Measurements from ENCODE around the gene POLR2C. TPM values are rescaled to one million over a fixed set of nuclear protein-coding genes. Genes with fewer than 3 reads are reported as not detected.

Gene POLR2C
- total RNA-seq, 2 donors from 2014 or later, result 71.3 to 86.2 TPM

DNA sequence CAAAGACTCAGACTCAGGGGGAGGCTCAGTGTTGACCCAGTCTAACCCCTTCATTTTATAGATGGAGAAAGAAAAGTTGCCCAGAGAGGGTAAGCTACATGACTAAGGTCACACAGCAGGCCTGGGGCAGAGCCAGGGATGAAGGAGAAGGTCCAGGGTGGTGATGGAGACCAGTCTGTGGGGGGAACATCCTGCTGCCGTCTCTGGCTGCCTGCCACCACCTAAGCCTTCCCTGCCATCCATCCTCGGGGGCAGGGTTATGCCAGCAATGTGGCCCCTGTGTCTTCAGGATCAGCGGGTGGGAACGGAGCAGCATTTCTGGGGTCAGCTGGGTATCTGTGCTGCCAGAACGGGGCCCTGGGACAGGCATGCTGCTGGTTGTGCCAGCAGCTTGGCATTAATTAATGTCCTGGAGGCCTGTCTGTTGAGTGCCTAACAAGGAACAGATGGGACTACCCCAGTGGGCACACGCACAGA, 18.3 kb downstream of the POLR2C start:
- H3K27me3 Mint-ChIP-seq, result no peaks in the 10 kb centered on the region
- H3K4me3 Mint-ChIP-seq, result no peak overlapping the region
- no peak for ATAC-seq (replicated peaks)
- H3K27ac Mint-ChIP-seq, result no peak overlapping the region
- peaks cover 14% of the 10 kb centered on the region for H3K4me1 Mint-ChIP-seq
- no peaks in the 10 kb centered on the region for H3K36me3 Mint-ChIP-seq (ENCODE audit: low read depth)
- no peaks in the 10 kb centered on the region for H3K9me3 Mint-ChIP-seq

GRCh38 chr16:57481421-57481820, 18.9 kb downstream of the POLR2C start:
- no peaks in the 10 kb centered on the region for H3K9me3 Mint-ChIP-seq
- no peak for ATAC-seq (replicated peaks)

DNA sequence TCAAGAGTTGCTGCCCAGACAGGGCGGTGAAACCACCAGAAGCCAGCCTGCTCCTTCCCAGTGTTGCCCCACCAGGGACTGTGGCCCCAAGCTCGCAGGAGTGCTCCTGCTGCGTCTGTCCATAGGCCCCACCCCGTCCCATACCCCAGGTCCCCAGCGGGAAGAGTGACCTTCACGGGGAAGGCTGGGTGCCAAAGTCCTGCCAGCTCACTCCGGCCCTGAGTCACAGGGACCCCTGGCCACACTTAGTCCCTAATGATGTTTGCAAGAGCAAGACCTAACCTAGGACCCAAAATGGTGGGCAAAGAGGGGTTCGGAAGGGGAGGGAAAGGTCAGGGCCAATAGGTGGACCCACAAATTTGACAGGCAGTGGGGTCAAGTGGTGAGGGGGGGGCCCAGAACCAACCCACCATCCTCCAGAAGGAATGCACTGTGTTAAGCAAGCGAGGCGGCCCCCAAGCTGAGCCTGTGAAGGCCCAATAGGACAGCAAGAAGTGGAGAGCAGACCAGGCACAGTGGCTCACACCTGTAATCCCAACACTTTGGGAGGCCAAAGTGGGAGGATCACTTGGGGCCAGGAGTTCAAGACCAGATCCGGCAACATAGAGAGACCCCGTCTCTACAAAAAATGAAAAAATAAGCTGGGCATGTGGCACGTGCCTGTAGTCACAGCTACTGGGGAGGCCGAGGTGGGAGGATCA, 20.5 kb downstream of the POLR2C start:
- H3K4me3 Mint-ChIP-seq, result no peak overlapping the region
- ATAC-seq (replicated peaks), result no peak
- peaks cover 6% of the 10 kb centered on the region for H3K4me1 Mint-ChIP-seq
- H3K27me3 Mint-ChIP-seq, result no peaks in the 10 kb centered on the region
- no peak overlapping the region for H3K27ac Mint-ChIP-seq
- H3K9me3 Mint-ChIP-seq, result no peaks in the 10 kb centered on the region
- H3K36me3 Mint-ChIP-seq (ENCODE audit: low read depth), result no peaks in the 10 kb centered on the region

More at GRCh38 chr16:57481421-57481820, 18.9 kb downstream of the POLR2C start:
- Mint-ChIP-seq H3K36me3 (ENCODE audit: low read depth) (no peaks in the 10 kb centered on the region), H3K4me3 (no peak overlapping the region), H3K4me1 (peaks cover 8% of the 10 kb centered on the region), H3K27me3 (no peaks in the 10 kb centered on the region), H3K27ac (no peak overlapping the region)

DNA sequence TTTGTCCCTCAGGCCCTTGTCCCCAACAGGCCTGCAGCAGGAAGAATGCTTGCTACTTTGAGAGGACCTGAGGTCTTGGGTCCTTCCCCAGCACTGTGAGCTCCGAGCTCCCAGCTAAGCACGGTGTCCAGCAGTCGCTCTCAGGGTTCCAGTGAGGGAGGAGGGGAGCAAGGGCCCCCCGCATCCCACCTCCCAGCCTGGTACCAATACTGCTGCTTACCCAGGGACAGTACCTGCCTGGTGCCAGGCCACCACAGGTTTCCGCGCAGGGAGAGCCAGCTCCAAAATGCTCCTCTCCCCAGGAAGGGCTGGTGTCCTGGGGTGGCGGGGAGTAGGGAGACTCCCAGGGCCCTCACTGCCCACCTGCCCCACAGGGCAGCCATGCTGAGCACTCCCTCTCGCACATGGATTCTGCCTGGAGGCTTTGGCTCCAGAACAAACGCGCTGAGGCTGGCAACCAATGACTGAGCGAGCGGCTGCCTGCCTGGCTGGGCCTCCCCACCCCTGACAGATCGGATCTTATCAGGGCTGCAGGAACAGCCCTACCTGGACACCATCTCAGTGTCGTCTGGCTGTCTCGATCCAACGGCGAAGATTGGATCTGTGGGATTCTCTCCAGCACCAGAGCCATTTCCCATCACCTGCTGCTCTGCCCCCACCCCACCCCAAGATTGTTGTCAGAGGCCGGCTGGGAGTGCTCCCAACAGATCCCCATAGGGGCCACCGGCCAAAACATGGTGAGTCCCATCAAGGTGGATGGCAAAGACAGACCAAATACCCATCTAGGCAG, 21.4 kb downstream of the POLR2C start:
- Mint-ChIP-seq H3K27me3 (no peaks in the 10 kb centered on the region), H3K9me3 (no peaks in the 10 kb centered on the region), H3K36me3 (ENCODE audit: low read depth) (no peaks in the 10 kb centered on the region), H3K4me3 (no peak overlapping the region), H3K4me1 (peaks cover 6% of the 10 kb centered on the region), H3K27ac (no peak overlapping the region)
- ATAC-seq (replicated peaks), result no peak

DNA sequence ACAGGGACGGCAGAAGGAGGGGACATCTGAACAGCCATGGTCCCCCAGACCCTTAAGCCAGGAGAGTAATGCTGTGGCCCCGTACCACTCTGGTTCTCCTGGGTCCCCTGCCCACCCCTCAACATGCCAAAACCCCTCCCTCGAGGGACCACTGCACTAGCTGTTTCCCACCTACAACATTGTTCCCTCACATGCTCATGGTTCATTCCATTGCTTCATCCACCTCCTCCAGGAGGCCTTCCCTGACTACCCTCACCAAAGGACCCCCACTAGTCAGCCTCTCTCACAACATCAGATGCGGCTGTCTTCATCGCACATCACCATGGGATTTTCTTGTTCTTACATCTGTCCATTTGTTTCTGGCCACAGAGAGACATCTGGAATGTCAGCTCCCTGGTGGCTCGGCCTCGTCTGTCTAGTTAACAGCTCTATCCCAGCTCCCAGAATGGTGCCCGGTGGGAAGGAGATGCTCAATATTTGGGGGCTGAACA, 22.1 kb downstream of the POLR2C start:
- H3K27me3 Mint-ChIP-seq, result no peaks in the 10 kb centered on the region
- peaks cover 6% of the 10 kb centered on the region for H3K4me1 Mint-ChIP-seq
- H3K27ac Mint-ChIP-seq, result no peak overlapping the region
- peak overlapping the region; percentile 89 for H3K4me3 Mint-ChIP-seq
- no peaks in the 10 kb centered on the region for H3K36me3 Mint-ChIP-seq (ENCODE audit: low read depth)
- ATAC-seq (replicated peaks), result no peak
- no peaks in the 10 kb centered on the region for H3K9me3 Mint-ChIP-seq

GRCh38 chr16:57485091-57485915, 22.8 kb downstream of the POLR2C start:
- Mint-ChIP-seq H3K9me3 (no peaks in the 10 kb centered on the region), H3K4me3 (peak overlapping the region; percentile 89), H3K27ac (peak overlapping the region; percentile 88), H3K27me3 (no peaks in the 10 kb centered on the region), H3K36me3 (ENCODE audit: low read depth) (no peaks in the 10 kb centered on the region), H3K4me1 (peaks cover 6% of the 10 kb centered on the region)
- no peak for ATAC-seq (replicated peaks)

GRCh38 chr16:57485916-57486857, 23.7 kb downstream of the POLR2C start, which contains the start of gene DOK4:
DOK4 (minus strand) TSS chr16:57486493; CDS start chr16:57479507, 6,986 bp downstream.
- peak within 1 kb of the TSS; percentile 89 for H3K4me3 Mint-ChIP-seq
- H3K27ac Mint-ChIP-seq, result peak within 1 kb of the TSS; percentile 88
- H3K36me3 Mint-ChIP-seq (ENCODE audit: low read depth), result no peaks in the 10 kb centered on the region
- peaks cover 6% of the 10 kb centered on the region for H3K4me1 Mint-ChIP-seq
- no peaks in the 10 kb centered on the region for H3K9me3 Mint-ChIP-seq
- peak; percentile 96 for ATAC-seq (replicated peaks)
- no peaks in the 10 kb centered on the region for H3K27me3 Mint-ChIP-seq

DNA sequence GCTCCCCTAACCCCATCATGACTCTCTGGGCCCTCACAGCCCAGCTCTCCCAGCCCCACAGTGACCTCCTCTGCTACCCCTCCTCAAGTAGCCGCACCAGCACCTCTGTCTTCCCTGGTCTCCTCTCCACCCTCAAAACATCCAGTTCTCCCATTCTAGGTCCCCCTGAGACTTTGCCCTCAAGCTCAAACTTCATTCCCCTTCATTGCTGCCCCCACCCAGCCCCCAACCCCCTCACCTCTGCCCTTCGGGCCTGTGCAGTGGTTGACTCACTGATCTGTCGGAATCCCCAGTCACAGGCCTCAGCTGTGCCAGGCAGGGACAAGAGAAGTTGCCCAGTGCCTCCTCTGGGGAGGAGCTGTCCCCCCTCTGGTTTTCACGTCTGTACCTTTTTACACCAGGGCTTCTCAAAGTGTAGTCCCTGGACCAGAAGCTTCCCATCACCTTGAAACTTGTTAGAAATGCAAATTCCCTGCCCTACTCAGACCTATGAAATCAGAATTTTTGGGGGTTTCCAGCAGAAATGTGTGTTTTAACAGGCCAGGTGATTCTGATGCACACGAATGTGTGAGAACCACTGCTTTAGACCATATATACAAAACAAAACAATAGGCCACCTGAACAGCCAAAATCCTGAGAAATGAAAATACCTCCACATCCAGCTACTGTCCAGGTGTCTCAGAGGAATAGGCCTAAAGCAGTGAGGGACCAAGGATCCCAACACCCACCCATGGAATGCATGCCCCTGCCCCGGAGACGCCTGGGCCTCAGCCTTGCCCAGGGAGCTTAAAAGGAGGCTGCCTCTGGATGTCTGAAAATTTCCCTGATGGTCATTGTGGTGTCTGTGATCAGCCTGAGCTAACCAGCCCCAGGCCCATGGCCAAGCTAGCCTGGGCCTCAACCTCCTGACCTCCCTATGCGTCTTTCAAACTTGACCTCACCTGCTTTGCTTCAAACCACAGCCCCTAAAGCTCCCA, 24.7 kb downstream of the POLR2C start:
- Mint-ChIP-seq H3K36me3 (ENCODE audit: low read depth) (no peaks in the 10 kb centered on the region), H3K4me1 (peaks cover 6% of the 10 kb centered on the region), H3K9me3 (no peaks in the 10 kb centered on the region), H3K27me3 (no peaks in the 10 kb centered on the region), H3K4me3 (peak overlapping the region; percentile 89), H3K27ac (peak overlapping the region; percentile 74)
- ATAC-seq (replicated peaks), result no peak

DNA sequence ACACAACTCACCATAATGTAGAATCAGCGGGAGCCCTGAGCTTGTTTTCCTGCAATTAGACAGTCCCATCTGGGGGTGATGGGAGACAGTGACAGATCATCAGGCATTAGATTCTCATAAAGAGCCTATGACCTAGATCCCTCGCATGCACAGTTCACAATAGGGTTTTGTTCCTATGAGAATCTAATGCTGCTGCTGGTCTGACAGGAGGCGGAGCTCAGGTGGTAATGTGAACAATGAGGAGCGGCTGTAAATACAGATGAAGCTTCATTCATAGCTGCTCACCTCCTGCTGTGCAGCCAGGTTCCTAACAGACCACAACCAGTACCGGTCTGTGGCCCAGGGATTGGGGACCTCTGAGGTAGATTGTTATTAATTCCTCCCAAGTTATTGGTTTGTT, 26.8 kb downstream of the POLR2C start:
- Mint-ChIP-seq H3K36me3 (ENCODE audit: low read depth) (no peaks in the 10 kb centered on the region), H3K9me3 (no peaks in the 10 kb centered on the region), H3K4me3 (no peak overlapping the region), H3K27me3 (peaks cover 3% of the 10 kb centered on the region), H3K4me1 (peaks cover 6% of the 10 kb centered on the region), H3K27ac (no peak overlapping the region)
- no peak for ATAC-seq (replicated peaks)

- H3K27me3 Mint-ChIP-seq, result peaks cover 7% of the 10 kb centered on the region
- no peaks in the 10 kb centered on the region for H3K9me3 Mint-ChIP-seq
- H3K4me3 Mint-ChIP-seq, result no peak overlapping the region
- H3K4me1 Mint-ChIP-seq, result no peaks in the 10 kb centered on the region
- H3K27ac Mint-ChIP-seq, result no peak overlapping the region
- no peaks in the 10 kb centered on the region for H3K36me3 Mint-ChIP-seq (ENCODE audit: low read depth)
- ATAC-seq (replicated peaks), result no peak
These were observed 31.3 kb downstream of the POLR2C start for GRCh38 chr16:57493767-57494166.

DNA sequence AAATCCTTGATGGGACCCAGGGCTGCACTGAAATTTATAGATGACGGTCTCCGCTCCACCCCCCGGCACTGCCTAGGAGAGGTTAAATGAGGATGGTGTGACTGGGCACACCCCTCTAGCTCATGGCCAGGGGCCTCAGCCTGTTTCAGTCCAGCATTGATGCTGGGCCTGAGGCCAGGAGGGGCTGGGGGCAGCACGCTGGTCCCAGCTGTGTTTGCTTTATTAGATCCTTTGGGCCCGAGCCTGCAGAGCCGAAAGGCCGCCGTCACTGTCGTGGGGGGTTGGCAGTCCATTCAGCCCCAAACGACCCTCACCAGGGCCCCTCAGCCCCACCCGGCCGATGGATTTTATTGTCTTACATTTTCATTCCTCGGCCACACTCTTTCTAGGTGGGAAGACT, 34.6 kb downstream of the POLR2C start:
- Mint-ChIP-seq H3K4me1 (no peaks in the 10 kb centered on the region), H3K9me3 (no peaks in the 10 kb centered on the region), H3K27me3 (peaks cover 7% of the 10 kb centered on the region), H3K4me3 (no peak overlapping the region), H3K27ac (no peak overlapping the region), H3K36me3 (ENCODE audit: low read depth) (no peaks in the 10 kb centered on the region)
- ATAC-seq (replicated peaks), result no peak

GRCh38 chr16:57498031-57498430, 35.6 kb downstream of the POLR2C start:
- H3K9me3 Mint-ChIP-seq, result no peaks in the 10 kb centered on the region
- ATAC-seq (replicated peaks), result no peak
- H3K27ac Mint-ChIP-seq, result no peak overlapping the region
- H3K36me3 Mint-ChIP-seq (ENCODE audit: low read depth), result no peaks in the 10 kb centered on the region
- peaks cover 7% of the 10 kb centered on the region for H3K27me3 Mint-ChIP-seq
- no peaks in the 10 kb centered on the region for H3K4me1 Mint-ChIP-seq
- no peak overlapping the region for H3K4me3 Mint-ChIP-seq
